PFSK-1 (cell line): ENCODE results near the gene FAM180A.

ENCODE experiments used
- POLR2AphosphoS5 ChIP-seq: IDR thresholded peaks from 2 replicates; pipeline ENCODE4 v1.6.1; 2012; ENCODE audit warnings: low read depth, mild to moderate bottlenecking, control low read depth, low read length, moderate library complexity
- SIN3A ChIP-seq: IDR thresholded peaks from 2 replicates; pipeline ENCODE4 v1.6.1; 2012; ENCODE audit warnings: mild to moderate bottlenecking, low read length, moderate library complexity, borderline replicate concordance; ENCODE audit not compliant: insufficient read depth

- TF ChIP-seq SIN3A: no peak
- TF ChIP-seq POLR2AphosphoS5: no peak
Measured at GRCh38 chr7:135792866-135793265, 44.3 kb upstream of the FAM180A start.
